GM21576 (cell line): Measurements from ENCODE around the gene TRIM62.
"Not testable (repeated sequence)": the region's sequence is repeated elsewhere in the genome, so short reads cannot be mapped to it uniquely, and the experiment has no call there.

Source experiments
- ATAC-seq: cut with Tn5 transposase; IDR thresholded peaks from one replicate; pipeline ENCODE4 v1.9.1; 2021; ENCODE audit warnings: mild to moderate bottlenecking, moderate library complexity; ENCODE audit not compliant: unreplicated experiment

The TRIM62 gene

DNA sequence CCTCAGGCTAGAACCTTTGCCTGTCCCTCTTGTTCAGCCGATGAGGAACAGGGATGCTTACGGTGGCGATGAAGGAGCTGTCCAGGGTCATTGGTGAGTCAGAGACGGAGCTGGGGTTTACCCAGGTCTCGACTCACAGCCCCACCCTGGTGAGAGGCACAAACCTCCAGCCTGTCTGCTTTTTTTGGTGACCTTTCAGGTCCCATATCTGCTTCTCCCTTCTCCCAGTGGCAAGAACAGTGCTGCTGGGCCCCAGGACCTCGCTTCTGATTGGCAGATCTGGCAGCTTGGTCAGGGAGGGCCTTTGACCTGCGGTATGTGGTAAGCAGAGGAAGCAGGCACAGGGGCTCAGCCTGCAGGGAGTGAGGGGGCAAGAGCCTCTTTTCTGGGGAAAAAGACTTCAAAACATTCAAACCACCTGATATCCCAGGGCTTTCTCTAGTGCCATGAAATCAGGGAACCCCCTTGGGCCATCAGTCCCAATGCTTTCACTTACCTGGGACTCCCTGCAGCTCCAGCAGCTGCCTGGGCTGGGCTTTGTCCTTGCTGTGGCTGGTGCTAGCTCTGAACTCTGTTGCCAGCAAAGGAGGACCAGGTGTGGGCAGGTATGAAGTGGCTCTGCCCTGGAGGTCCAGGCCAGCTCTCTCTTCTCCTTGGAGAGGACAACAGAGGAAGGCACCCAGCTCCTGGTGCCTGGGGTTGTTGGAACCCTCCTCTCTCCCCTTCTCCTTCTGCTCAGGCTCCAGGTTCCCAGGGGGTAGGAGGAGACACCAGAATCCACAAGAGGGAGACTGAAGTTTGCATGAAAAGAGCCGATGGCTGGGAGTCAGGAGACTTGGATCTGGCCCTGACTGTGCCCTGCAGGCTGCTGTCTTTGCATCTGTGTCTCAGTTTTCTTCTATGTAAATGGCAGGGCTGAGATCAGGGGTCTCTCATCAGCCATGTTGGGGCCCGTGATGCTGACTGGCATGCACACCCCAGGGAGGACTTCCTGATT lies 41.4 kb downstream of the TRIM62 start:
- ATAC-seq, result no peak

DNA sequence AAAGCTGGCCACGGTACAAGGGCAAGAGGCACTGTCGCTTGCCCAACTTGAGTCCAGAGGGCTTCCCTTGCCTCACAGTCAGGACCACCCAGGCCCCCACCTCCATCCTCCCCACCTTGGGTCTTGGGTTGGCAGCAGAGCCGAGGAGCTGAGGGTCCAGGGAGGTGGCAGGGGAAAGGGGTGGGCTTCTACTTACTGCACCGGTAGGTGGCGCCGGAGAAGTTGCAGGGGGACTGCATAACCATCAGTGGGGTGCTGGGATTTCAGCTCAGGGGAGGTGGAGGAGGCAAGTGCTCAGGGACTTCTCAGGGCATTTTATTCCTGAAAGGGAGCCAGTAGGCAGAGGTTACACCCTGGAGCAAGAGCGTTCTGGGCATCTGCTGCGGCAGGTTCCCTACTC lies 44.0 kb downstream of the TRIM62 start:
- no peak for ATAC-seq

DNA sequence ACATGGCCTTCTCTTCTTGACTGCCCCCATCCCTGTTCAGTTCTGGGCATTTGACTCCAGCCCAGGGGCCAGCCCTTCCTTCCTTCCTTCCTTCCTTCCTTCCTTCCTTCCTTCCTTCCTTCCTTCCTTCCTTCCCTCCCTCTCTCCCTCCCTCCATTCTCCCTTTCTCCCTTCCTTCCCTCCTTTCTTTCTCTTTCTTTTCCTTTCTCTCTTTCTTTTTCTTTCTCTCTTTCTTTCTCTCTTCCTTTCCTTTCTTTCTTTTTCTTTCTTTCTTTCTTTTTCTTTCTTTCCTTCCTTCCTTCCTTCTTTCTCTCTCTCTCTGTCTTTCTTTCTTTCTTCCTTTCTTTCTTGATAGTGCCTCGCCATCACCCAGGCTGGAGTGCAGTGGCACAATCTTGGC lies 45.8 kb downstream of the TRIM62 start:
- ATAC-seq, result not testable (repeated sequence)

DNA sequence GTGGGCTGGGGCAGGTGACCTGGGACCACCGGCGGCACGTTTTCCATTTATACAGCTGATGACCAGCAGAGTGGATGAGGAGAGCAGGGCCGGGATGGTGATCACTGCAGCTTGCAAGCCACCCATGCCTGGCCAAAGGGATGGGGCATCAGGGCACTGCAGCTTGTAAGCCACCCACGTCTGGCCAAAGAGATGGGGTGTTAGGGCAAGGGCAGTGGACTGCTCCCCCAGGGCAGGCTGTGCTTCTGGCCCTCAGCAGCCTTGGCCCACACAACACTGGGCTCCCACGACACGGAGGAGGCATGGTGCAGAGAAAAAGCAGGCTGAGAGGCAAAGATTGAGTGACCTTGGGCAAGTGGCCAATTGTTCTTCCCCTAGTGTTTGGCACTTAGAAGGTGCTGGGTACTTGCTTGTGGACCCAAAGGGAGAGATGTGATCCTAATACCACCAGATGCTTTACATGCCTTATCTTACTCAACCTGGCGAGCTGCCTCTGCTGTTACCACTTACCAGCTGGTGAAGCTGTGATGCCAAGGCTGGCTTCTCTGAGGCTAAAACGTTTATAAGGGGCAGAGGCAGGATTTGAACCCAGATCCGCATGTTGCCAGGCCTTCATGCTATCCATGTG lies 48.3 kb downstream of the TRIM62 start:
- ATAC-seq, result no peak

DNA sequence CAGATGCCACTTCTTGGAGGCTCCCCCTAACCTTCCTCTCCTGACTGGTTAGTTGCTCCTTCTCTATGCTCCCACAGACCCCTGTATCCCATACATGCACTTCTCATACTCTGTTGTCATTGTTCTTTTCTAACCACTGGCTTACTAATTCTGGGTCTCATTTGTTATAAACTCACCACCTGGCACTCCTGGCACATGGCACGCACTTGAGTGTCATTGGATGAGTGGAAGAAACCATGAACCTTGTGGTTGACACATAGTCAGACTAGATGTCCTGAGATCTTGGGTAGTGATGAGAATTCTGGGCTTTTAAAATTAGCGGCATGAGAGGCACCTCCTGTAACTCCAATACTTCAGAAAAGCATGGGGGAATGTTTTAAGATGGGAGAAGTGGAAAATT lies 49.3 kb downstream of the TRIM62 start:
- no peak for ATAC-seq

DNA sequence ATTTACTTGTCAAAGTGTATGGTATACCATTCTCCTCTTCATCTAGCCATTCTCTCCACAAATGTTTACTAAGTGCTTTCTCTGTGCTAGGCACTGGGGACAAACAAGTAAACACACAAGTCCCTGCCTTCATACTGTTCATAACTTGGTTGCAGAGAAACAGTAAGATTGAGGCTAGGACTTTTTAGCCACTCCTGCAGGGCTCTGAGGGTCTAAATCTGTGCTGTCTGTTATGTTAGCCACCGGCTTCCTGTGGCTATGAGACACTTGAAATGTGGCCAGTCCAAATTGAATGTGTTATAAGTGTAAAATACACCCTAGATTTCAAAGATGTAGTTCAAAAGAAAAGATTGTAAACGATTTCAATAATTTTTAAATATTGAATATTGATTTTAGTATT lies 50.7 kb downstream of the TRIM62 start:
- ATAC-seq, result no peak

DNA sequence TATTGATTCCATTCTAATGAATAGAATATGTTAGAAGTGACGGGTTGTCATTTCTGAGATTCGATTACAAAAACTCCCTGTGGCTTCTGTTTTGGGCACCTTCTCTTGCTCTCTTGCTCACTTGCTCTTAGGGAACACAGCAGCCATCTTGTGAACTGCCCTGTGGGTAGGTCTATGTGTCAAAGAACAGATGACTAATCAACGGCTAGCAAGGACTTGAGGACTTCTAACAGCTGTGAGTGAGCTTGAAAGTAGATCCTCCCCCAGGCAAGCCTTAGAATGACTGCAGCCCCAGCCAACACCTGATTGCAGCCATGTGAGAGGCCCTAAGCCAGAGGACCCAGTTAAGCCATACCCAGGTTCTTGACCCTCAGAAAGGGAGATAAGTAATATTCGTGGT lies 51.5 kb downstream of the TRIM62 start:
- no peak for ATAC-seq

DNA sequence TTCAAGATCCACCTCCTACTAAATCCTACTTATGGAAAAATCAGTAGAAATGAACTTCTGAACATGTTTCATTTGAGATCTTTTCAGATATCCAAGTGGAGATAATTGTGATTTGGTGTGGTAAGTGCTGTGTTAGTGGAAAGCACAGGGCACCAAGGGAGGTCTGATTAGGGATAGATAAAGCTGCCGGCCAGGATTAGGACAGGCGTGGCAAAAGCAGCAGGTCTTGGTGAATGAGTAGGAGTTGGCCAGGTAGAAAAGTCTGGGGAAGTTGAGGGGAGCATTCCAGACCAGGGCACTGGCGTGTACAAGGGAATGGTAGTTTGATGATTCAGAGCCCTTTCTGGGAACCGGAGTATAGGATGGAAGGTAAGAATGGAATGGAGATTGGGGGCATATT lies 53.1 kb downstream of the TRIM62 start:
- ATAC-seq, result no peak

DNA sequence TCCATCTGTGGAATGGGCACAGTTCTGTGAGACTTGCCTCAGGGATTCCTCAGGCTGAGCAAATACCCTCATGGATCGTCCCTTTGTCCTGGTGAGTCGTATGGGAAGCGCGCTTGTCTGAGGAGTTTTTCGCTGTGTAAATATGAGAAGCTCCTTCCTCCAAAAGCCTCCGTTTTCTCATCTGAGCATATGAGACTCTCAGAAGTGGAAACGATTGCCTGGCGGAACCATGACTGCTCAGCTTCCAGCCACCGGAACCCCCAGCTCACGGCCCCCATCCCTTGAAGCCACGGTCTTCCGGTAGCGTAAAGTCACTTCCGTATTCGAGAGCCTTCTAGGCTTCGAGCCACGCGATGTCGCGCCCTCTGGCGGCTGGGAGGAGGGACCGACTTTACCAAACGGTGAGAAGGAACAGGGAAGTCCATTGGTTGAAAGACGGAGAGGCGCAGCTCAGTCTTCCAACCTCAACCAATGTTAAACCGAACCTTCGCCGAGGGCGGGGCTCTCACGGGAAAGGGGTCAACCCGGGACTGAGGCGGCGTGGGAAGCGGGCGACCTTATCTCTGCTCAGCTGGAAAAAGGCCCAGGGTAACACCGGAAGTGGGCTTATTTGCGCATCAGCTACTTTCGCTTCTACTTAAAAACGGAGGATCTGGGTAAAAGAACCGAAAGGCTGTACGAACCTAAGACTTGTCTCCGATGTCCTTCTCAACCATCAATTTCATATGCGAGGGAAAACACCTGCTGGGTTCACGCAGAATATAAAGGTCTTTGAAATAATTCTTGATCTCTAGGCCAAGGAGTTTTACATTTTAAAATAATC lies 54.6 kb downstream of the TRIM62 start:
- peak; percentile 89 for ATAC-seq

DNA sequence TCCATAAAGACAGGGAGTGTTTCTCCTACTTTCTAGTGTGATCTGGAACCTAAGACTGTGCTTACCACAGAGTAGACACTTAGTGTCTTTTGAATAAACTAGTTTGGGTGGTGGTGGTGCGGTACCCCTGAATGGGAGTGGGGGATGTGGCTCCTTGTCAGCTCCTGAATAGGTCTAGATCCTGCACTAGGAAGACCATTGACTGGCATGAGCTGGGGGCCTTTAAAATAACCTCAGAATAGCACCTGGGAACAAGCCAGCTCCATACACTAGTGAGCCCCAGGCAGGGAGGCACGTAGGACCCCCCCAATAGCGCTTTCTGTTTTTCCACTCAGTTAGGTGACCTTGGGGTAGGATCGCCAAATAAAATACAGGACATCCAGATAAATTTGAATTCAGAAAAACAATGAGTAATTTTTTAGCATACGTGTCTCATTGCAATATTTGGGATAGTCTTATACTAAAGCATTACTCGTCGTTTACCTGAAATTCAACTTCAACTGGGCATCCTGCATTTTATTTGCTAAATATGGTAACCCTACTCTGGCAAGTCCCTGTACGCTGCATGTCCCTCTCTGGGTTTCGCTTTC lies 55.3 kb downstream of the TRIM62 start:
- no peak for ATAC-seq

DNA sequence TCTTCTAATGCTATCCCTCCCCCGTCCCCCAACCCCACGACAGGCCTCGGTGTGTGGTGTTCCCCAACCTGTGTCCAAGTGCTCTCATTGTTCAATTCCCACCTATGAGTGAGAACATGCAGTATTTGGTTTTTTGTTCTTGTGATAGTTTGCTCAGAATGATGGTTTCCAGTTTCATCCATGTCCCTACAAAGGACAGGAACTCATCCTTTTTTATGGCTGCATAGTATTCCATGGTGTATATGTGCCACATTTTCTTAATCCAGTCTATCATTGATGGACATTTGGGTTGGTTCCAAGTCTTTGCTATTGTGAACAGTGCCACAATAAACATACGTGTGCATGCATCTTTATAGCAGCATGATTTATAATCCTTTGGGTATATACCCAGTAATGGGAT lies 57.2 kb downstream of the TRIM62 start:
- ATAC-seq, result not testable (repeated sequence)

DNA sequence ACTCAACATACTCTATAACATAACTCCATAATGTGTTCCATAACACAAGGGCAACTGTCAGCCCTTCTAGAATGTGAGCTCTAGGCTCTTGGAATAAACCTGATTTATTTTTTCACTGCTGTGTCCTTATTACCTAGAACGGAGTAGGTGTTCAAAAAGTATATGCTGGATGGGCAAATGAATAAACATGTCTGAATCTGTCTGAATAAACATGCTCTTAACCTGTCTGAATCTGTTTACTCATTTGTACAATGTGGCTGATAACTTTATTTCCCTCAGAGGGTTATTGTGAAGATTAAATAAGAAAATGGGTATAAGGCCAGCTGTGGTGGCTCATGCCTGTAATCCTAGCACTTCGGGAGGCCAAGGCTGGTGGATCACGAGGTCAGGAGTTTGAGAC lies 58.6 kb downstream of the TRIM62 start:
- ATAC-seq, result no peak

DNA sequence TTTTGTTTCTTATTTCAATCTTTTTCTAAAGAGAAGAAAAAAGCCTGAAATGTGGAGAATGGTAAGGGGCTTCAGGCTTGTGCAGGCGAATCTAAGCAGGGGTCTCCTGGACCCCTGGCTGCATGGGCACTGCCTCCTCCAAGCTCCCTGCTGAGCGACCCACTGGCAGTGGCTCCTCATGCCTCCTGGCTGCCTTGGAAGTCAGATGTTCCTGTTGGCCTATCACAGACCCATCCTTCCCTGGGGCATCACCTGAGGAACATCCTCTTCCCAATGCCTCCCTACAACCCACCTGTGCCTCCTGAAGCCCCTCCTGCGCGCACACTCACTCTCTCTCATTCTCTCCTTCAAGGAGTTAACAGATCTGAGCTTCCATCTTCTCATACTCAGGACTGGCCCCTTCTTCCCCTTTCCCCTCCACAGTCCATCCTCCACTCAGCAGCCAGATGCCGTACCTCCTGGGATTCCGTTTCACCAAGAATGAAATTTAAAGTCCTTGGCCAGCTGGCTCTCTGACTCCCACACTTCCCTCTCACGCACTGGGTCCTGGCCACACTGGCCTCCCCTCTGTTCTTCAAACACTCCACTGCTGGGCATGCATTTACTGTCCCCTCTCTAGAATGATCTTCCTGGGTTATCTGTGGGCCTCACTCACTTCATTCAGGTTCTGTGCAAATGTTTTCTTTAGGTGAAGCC lies 59.2 kb downstream of the TRIM62 start:
- ATAC-seq, result no peak

DNA sequence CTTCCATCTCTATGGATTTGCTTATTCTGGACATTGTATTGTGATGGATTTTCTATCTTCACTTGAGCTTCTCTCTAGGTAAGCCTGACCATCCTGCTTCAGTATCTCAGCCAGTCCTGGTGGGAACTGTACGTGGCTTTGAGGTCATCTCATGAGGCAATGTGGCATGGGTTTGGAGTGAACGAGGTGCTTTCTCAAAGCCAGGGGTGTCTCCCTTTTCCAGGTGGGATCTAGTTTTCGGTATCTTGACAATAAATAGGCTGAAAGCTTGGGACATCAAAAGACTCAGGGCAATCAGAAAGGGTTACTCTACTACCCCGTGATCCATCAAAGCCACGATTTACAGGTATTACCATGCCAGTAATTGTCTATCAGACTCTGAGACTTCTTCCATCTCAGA lies 60.1 kb downstream of the TRIM62 start:
- ATAC-seq, result no peak

DNA sequence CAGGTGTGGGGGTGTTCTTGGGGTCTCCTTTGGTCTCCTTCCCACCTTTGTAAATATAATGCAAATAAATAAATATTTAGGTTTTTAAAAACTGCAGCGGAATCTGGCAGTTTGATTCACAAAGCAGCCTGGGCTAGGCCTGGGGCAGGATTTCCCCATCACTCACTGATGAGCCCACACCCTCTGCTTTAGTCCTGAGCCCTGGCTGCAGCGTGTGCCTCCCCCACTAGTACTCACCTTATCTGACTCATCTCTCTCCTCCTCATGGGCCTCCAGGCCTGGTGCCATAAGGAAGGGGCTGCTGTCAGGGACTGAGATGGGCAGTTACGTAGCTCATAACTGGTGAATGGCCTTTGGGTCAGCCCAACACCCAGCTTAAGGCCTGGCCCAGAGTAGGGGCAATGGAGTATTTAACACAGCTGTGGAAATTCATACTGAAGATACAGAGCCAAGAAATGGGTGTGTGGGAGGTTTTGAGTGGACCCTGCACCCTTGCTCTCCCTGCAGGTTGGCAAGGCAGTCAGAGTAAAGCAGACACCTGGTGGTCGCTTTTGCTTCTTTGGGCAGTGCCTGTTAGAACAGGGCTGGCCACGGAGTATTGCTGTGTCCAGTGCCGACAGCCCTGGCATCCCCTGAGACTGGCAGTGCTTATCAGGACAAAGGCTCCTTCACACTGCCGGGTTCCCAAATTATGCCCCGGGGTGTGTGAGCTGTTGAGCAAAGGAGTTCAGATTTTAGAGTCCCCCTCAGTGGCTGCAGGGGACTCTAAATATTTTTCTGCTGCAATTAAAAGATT lies 61.2 kb downstream of the TRIM62 start:
- ATAC-seq, result no peak

DNA sequence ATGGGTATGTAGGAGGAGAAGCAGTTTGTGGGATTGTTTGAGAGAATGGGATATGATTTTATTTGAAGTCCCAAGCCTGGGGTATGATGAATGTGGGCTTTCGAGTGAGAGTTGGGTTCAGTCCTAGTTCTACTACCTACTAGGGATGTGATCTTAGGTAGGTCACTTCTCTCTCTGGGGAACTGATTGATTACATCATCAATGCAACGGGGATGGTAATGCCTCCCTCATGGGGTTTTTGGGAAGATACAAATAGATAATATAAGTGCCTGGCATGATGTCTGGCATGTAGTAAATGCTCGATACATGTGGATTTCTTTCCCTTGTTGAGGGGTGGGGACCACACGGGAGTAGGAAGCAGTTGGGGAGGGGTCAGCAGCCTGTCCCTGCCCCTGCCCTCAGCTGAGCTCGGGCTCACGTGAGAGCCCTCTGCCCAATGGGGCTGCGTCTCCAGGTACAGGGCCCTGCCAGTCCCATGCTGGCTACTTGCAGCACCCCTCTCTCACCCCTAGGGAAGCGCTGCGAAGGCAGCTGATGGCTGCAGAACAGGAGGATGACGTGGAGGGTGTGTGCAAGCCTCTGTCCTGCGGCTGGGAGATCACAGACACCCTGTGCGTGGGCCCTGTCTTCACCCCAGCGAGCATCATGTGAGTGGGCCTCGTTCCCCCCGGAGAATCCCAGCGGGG lies 62.2 kb downstream of the TRIM62 start:
- no peak for ATAC-seq

DNA sequence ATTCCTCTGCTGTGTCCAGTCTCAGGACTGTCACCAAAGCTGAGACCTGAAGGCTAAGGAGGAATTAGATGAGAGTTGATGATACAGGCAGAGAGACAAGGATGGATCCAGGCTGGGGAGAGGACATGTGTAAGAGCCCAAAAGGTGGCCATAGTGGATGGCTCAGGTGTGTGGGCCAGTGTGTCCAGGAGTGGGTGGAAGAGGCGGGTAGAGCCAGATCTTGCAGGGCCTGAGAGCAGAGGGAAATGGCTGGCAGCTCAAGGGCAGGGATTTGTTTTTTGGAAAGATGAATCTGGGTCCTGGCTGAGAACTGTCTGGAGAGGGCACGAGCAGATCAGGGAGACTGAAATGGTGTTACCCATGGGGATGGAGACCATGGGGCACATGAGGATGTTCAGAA lies 62.8 kb downstream of the TRIM62 start:
- ATAC-seq, result no peak

DNA sequence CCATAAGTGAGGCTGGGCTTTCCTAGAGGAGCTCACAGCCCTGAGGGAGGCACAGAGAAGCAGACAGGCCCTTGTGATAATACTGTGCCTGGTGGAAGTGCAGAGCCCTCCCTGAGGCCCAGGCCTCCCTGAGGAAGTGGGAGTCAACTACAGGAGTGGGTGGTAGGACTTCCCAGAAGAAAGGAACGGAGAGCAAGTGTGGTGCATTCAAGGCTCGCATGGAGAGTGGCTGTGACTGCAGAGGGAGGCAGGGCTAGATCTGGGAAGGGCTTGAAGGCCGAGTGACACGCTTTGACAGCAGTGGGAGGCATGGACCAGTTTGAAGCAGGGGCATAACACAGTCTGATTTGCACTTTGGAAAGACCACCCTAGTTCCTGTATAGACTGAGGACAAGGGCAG lies 63.6 kb downstream of the TRIM62 start:
- ATAC-seq, result no peak

DNA sequence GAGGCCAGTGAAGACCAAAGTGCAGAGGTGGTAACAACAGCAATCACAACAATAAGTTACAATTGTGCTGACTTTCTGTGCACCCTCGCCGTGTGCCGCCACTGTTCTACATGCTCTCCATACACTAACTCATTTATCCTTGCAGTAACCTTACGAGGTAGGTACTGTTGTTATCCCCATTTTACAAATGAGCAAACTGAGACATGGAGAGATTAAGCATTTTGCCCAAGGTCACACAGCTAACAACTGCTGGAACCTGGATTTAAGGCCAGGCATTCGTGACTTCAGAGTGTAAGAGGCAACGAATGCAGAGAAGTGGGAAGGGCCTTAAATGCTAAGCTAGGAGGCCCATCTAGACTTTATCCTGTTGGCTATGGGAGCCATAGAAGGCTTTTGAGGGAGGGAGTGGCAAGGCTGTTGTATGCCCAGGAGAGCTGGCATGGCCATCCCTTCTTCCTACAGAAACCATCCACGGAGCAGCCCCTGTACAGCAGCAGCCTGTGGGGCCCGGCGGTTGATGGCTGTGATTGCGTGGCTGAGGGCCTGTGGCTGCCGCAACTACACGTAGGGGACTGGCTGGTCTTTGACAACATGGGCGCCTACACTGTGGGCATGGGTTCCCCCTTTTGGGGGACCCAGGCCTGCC lies 64.3 kb downstream of the TRIM62 start:
- ATAC-seq, result no peak
